ENCODE measurements around the gene MLKL.
"Not testable (repeated sequence)": the region's sequence is repeated elsewhere in the genome, so short reads cannot be mapped to it uniquely, and the experiment has no call there.

MLKL gene

DNA sequence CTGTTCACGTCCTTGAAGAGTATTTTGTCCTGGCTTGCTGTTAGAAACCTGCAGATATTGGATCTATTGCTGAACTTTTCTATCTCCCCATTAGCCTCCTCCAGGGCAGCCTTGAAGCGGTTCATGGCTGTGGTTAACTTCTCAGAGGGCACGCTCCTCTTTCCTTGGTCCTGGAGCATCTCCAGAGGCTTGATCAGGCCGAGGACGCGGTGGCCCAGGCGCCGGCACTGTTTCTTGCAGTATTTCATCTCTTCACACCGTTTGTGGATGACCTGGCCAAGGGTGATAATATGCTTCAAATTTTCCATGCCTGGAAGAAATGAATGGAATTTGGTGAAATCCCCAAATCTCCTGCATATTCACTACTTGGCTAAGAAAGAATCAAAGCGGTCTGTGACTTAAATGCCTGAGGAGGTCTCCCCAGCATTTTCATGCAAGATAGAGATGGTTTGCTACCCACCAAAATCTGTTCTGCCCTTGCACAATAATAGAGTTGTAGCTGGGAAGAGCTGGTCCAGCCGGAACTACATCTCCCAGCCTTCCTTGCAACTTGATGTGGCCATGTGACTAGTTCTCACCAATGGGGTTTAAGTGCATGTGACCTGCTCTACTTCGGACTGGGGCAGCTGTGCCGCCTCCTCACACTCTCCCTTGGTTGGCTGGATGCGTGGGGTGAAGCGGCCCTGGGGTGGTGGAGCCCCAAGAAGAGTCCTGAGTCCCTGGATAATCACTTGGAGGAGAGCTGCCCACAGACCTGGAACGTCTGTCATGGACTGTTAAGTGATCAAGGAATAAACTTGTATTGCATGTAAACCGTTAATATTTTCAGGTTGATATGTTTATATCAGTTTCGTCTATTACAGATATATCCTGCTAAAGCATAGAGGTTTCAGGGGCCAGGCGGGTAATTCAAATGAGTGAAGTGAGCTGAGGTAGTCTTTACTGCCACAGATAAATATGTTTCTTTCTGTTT is 4.9 kb downstream of the MLKL start:
- Histone ChIP-seq H3K27me3 (ENCODE audit: insufficient read depth, low read length) (peaks cover 15% of the 10 kb centered on the region), H3K9ac (ENCODE audit: low read depth, low read length) (no peak overlapping the region), H3K27ac (ENCODE audit: low read depth, low read length) (no peak overlapping the region), H3K4me3 (ENCODE audit: low read length) (peak overlapping the region; percentile 59), H3K9me3 (ENCODE audit: insufficient read depth, low read depth, low read length) (no peaks in the 10 kb centered on the region), H3K36me3 (ENCODE audit: insufficient read depth, low read length) (no peaks in the 10 kb centered on the region), H3K4me1 (ENCODE audit: insufficient read depth, low read length) (0 out of 2 replicates have a peak, but pooled peaks cover 4% of the 10 kb centered on the region)
- WGBS: 63% methylated on average over 18 of the region's 19 CpGs

GRCh38 chr16:74691093-74691855 is 9.4 kb downstream of the MLKL start:
- Histone ChIP-seq H3K27me3 (ENCODE audit: insufficient read depth, low read length) (no peaks in the 10 kb centered on the region), H3K9me3 (ENCODE audit: insufficient read depth, low read depth, low read length) (no peaks in the 10 kb centered on the region), H3K4me1 (ENCODE audit: insufficient read depth, low read length) (0 out of 2 replicates have a peak, but pooled peaks cover 4% of the 10 kb centered on the region), H3K36me3 (ENCODE audit: insufficient read depth, low read length) (no peaks in the 10 kb centered on the region), H3K4me3 (ENCODE audit: low read length) (no peak overlapping the region), H3K27ac (ENCODE audit: low read depth, low read length) (no peak overlapping the region), H3K9ac (ENCODE audit: low read depth, low read length) (no peak overlapping the region)
- 88% methylated on average over 10 of the region's 10 CpGs for WGBS

- 86% methylated on average over 11 of the region's 11 CpGs for whole genome bisulfite sequencing
- no peak overlapping the region for H3K27ac ChIP-seq (ENCODE audit: low read depth, low read length)
- no peaks in the 10 kb centered on the region for H3K27me3 ChIP-seq (ENCODE audit: insufficient read depth, low read length)
- H3K9ac ChIP-seq (ENCODE audit: low read depth, low read length): no peak overlapping the region
- no peaks in the 10 kb centered on the region for H3K4me1 ChIP-seq (ENCODE audit: insufficient read depth, low read length)
- no peak overlapping the region for H3K4me3 ChIP-seq (ENCODE audit: low read length)
- no peaks in the 10 kb centered on the region for H3K9me3 ChIP-seq (ENCODE audit: insufficient read depth, low read depth, low read length)
- no peaks in the 10 kb centered on the region for H3K36me3 ChIP-seq (ENCODE audit: insufficient read depth, low read length)
These were observed 18.1 kb downstream of the MLKL start for GRCh38 chr16:74682556-74682955.

DNA sequence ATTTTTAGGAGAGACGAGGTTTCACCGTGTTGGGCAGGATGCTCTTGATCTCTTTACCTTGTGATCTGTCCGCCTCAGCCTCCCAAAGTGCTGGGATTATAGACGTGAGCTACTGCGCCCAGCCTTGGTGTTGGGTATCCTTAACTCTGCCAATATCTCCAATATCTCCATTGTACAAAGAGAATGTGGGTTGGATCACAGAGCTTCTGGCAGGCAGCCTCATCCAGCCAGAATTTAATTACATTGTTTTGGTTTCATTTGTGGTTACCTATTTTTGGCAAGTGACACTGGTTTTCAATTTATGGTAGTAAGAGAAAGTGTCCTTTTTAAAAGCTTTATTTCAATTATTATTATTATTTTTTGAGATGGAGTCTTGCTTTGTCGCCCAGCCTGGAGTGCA is 20.0 kb downstream of the MLKL start:
- Histone ChIP-seq H3K9ac (ENCODE audit: low read depth, low read length) (no peak overlapping the region), H3K27me3 (ENCODE audit: insufficient read depth, low read length) (no peaks in the 10 kb centered on the region), H3K36me3 (ENCODE audit: insufficient read depth, low read length) (no peaks in the 10 kb centered on the region), H3K9me3 (ENCODE audit: insufficient read depth, low read depth, low read length) (no peaks in the 10 kb centered on the region), H3K27ac (ENCODE audit: low read depth, low read length) (no peak overlapping the region), H3K4me1 (ENCODE audit: insufficient read depth, low read length) (no peaks in the 10 kb centered on the region), H3K4me3 (ENCODE audit: low read length) (no peak overlapping the region)
- WGBS: 92% methylated on average over 6 of the region's 6 CpGs

DNA sequence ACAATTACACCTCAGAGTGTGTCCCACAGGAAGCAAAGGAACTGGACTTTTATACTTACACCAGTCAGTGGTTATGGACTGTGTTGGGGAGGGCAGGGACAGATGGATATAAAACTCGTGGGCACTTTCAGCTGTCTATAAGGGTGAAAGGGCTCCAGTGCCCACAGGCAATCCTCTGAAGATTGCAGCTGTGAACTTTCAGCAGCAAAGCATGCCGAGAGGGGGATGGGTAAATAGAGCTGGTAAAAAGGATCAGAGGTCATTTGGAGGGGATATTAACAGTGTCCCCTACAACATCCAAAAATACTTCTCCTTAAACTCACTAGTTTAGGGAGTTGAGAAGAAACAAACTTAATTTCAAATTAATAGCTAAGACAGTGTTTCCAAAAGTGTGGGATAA is 20.7 kb downstream of the MLKL start:
- no peaks in the 10 kb centered on the region for H3K27me3 ChIP-seq (ENCODE audit: insufficient read depth, low read length)
- 68% methylated on average over 2 of the region's 2 CpGs for WGBS

DNA sequence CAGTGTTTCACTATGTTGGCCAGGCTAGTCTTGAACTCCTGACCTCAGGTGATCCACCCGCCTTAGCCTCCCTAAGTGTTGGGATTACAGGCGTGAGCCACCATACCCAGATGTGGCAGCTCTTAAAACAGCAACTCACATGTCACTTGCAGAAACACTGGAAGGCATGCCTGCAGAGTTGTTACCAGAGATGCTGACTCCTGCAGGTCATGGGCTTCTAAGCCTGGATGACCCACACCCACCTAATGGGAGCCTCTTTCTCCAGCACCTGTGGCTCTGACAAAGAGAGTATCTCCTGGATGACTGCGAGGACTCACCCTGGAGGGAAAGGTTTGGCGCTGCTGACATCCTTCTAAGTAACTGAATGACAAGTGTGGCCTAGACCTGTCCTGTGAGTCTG is 22.8 kb downstream of the MLKL start:
- Histone ChIP-seq H3K27me3 (ENCODE audit: insufficient read depth, low read length) (no peaks in the 10 kb centered on the region), H3K4me3 (ENCODE audit: low read length) (no peak overlapping the region), H3K4me1 (ENCODE audit: insufficient read depth, low read length) (no peaks in the 10 kb centered on the region), H3K9ac (ENCODE audit: low read depth, low read length) (no peak overlapping the region), H3K27ac (ENCODE audit: low read depth, low read length) (no peak overlapping the region), H3K36me3 (ENCODE audit: insufficient read depth, low read length) (no peaks in the 10 kb centered on the region), H3K9me3 (ENCODE audit: insufficient read depth, low read depth, low read length) (no peaks in the 10 kb centered on the region)
- 90% methylated on average over 4 of the region's 4 CpGs for WGBS

More for the DNA sequence above, 20.7 kb downstream of the MLKL start:
- H3K36me3 ChIP-seq (ENCODE audit: insufficient read depth, low read length): no peaks in the 10 kb centered on the region
- H3K4me1 ChIP-seq (ENCODE audit: insufficient read depth, low read length): no peaks in the 10 kb centered on the region
- no peak overlapping the region for H3K9ac ChIP-seq (ENCODE audit: low read depth, low read length)
- no peak overlapping the region for H3K27ac ChIP-seq (ENCODE audit: low read depth, low read length)
- H3K9me3 ChIP-seq (ENCODE audit: insufficient read depth, low read depth, low read length): no peaks in the 10 kb centered on the region
- no peak overlapping the region for H3K4me3 ChIP-seq (ENCODE audit: low read length)

DNA sequence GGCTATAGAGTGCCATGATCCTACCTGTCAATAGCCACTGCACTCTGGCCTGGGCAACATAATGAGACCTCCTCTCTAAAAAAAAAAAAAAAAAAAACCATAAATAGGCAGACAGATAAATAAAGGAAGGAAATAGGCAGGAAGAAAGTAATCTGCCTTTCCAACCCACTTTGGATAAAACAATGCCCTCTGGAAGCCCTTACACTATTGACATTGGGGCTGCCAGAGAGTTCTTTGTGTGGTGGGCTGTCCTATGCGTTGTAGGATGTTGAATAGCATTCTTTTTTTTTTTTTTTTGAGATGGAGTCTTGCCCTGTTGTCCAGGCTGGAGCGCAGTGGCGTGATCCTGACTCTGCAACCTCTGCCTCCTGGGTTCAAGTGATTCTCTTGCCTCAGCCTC is 26.8 kb downstream of the MLKL start:
- WGBS: 93% methylated on average over 3 of the region's 3 CpGs
- Histone ChIP-seq H3K4me1 (ENCODE audit: insufficient read depth, low read length) (no peaks in the 10 kb centered on the region), H3K27me3 (ENCODE audit: insufficient read depth, low read length) (no peaks in the 10 kb centered on the region), H3K9me3 (ENCODE audit: insufficient read depth, low read depth, low read length) (no peaks in the 10 kb centered on the region), H3K36me3 (ENCODE audit: insufficient read depth, low read length) (no peaks in the 10 kb centered on the region), H3K9ac (ENCODE audit: low read depth, low read length) (no peak overlapping the region), H3K27ac (ENCODE audit: low read depth, low read length) (no peak overlapping the region), H3K4me3 (ENCODE audit: low read length) (no peak overlapping the region)

DNA sequence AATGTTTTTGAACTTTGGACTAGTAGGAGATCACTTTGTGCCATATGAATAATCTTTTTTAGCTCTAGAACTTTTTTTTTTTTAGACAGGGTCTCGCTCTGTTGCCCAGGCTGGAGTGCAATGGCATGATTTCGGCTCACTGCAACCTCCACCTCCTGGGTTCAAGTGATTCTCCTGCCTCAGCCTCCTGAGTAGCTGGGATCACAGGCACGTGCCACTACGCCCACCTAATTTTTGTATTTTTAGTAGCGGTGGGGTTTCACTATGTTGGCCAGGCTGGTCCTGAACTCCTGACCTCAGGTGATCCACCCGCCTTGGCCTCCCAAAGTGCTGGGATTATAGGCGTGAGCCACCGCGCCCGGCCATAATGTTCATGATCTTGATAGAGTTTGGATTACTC is 31.8 kb downstream of the MLKL start:
- peaks cover 14% of the 10 kb centered on the region for H3K36me3 ChIP-seq (ENCODE audit: insufficient read depth, low read length)
- H3K4me1 ChIP-seq (ENCODE audit: insufficient read depth, low read length); H3K27ac ChIP-seq (ENCODE audit: low read depth, low read length); H3K4me3 ChIP-seq (ENCODE audit: low read length); H3K27me3 ChIP-seq (ENCODE audit: insufficient read depth, low read length); H3K9me3 ChIP-seq (ENCODE audit: insufficient read depth, low read depth, low read length); H3K9ac ChIP-seq (ENCODE audit: low read depth, low read length): not testable (repeated sequence)
- WGBS: 96% methylated on average over 10 of the region's 10 CpGs

DNA sequence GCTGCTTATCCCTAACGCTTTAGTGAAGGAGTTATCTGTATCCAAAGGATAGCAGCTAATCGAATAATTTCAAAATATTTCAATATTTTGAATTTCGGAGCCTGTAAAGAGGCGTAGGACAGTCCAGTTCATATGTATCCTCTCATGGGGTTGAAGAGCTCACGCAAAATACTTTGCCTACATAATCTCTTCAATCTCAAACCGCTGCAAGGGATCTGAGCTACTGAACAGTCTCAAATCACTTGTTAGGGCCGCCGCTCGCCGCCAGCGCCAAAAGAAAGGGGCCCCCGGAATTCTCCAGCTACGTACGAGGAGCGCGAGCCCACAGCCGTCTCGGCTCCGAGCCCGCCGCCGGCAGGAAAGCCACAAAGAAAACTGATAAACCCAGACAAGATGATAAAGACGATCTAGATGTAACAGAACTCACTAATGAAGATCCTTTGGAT is 33.4 kb downstream of the MLKL start:
- WGBS: under 1% methylated on average over 22 of the region's 23 CpGs
- Histone ChIP-seq H3K4me3 (ENCODE audit: low read length) (peak overlapping the region; percentile 88), H3K36me3 (ENCODE audit: insufficient read depth, low read length) (peaks cover 30% of the 10 kb centered on the region), H3K27me3 (ENCODE audit: insufficient read depth, low read length) (no peaks in the 10 kb centered on the region), H3K9me3 (ENCODE audit: insufficient read depth, low read depth, low read length) (no peaks in the 10 kb centered on the region), H3K9ac (ENCODE audit: low read depth, low read length) (peak overlapping the region; percentile 89), H3K4me1 (ENCODE audit: insufficient read depth, low read length) (peaks cover 4% of the 10 kb centered on the region; the same call in 1 of the 2 replicates), H3K27ac (ENCODE audit: low read depth, low read length) (peak overlapping the region; percentile 60)

- H3K4me3 ChIP-seq (ENCODE audit: low read length): peak within 1 kb of the TSS; percentile 88
- no peaks in the 10 kb centered on the region for H3K9me3 ChIP-seq (ENCODE audit: insufficient read depth, low read depth, low read length)
- H3K4me1 ChIP-seq (ENCODE audit: insufficient read depth, low read length): peaks cover 4% of the 10 kb centered on the region; the same call in 1 of the 2 replicates
- WGBS: under 1% methylated on average over 63 of the region's 63 CpGs
- peak within 1 kb of the TSS; percentile 89 for H3K27ac ChIP-seq (ENCODE audit: low read depth, low read length)
- peak within 1 kb of the TSS; percentile 96 for H3K9ac ChIP-seq (ENCODE audit: low read depth, low read length)
- no peaks in the 10 kb centered on the region for H3K27me3 ChIP-seq (ENCODE audit: insufficient read depth, low read length)
- peaks cover 37% of the 10 kb centered on the region for H3K36me3 ChIP-seq (ENCODE audit: insufficient read depth, low read length)
These were observed 34.0 kb downstream of the MLKL start, which contains the start of gene RFWD3 for GRCh38 chr16:74666425-74667254. Gene RFWD3 (minus strand): TSS chr16:74666877. CDS start chr16:74661449, 5,428 bp downstream.
